ENCODE data around the gene ORM2.

DNA sequence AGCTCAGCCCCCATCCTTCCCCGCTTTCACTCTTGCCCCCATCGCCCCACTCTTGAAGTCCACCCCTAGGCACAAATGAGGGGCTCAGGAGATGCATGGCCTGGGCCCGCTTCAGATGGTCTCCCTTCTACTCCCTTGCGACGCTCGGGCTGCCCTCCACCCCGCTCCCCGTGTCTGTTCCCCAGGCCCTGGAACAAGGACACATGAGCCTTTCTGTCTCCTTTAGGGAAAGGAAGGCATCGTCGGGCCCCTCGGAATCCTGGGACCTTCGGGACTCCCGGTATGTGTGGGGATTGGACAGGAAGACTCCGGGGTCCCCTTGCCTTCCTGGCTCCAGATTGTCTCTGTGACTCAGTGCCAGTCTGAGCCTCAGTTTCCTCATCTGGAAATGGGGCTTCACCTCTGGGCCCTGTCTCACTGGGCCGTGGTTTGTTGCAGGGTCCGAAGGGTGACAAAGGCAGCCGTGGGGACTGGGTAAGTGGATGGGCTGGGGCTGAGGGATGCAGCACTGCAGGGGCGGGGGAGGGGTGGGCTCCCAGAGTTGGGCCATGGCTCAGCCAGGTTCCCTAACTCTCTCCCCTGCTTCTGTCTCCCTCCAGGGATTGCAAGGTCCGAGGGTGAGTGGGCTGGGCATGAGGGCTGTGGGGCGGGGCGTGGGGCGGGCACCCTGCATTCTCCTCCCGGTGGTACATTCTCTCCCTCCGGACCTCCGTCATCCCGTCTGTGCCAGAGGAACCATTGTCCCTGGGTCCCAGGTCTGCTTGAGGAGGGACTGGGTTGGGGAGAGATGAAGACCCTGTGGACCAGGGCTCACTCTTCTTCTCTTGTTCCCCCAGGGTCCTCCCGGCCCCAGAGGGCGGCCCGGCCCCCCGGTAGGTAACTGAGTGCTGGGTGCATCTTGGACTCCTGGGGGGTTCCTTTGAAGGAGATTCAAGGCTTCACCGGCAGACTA is 28.5 kb upstream of the ORM2 start:
- TF ChIP-seq TCF7L2 (IDR thresholded peaks at IDR 0.05; ENCODE audit: borderline replicate concordance, extremely low read depth, insufficient read depth, insufficient read length) (no peak), SIN3A (IDR thresholded peaks at IDR 0.05; ENCODE audit: low read depth) (no peak), RAD21 (IDR thresholded peaks at IDR 0.05; ENCODE audit: low read depth) (no peak), ZFX (IDR thresholded peaks at IDR 0.05) (no peak), EZH2 (IDR thresholded peaks at IDR 0.05) (no peak), POLR2AphosphoS5 (IDR thresholded peaks at IDR 0.05; ENCODE audit: low read depth, low read length) (no peak), CBX3 (IDR thresholded peaks at IDR 0.05; ENCODE audit: low read depth) (no peak), MAX (IDR thresholded peaks at IDR 0.05) (no peak), EZH2phosphoT487 (IDR thresholded peaks at IDR 0.05; ENCODE audit: borderline replicate concordance) (no peak), POLR2A (IDR thresholded peaks at IDR 0.05; ENCODE audit: borderline replicate concordance, extremely low read depth, insufficient read depth, insufficient read length) (no peak), EGR1 (IDR thresholded peaks at IDR 0.05; ENCODE audit: low read depth) (no peak)
- TF ChIP-seq, protein P1, sequence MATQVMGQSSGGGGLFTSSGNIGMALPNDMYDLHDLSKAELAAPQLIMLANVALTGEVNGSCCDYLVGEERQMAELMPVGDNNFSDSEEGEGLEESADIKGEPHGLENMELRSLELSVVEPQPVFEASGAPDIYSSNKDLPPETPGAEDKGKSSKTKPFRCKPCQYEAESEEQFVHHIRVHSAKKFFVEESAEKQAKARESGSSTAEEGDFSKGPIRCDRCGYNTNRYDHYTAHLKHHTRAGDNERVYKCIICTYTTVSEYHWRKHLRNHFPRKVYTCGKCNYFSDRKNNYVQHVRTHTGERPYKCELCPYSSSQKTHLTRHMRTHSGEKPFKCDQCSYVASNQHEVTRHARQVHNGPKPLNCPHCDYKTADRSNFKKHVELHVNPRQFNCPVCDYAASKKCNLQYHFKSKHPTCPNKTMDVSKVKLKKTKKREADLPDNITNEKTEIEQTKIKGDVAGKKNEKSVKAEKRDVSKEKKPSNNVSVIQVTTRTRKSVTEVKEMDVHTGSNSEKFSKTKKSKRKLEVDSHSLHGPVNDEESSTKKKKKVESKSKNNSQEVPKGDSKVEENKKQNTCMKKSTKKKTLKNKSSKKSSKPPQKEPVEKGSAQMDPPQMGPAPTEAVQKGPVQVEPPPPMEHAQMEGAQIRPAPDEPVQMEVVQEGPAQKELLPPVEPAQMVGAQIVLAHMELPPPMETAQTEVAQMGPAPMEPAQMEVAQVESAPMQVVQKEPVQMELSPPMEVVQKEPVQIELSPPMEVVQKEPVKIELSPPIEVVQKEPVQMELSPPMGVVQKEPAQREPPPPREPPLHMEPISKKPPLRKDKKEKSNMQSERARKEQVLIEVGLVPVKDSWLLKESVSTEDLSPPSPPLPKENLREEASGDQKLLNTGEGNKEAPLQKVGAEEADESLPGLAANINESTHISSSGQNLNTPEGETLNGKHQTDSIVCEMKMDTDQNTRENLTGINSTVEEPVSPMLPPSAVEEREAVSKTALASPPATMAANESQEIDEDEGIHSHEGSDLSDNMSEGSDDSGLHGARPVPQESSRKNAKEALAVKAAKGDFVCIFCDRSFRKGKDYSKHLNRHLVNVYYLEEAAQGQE (IDR thresholded peaks at IDR 0.05; ENCODE audit: low read depth) = no peak
- TF ChIP-seq, protein P2, sequence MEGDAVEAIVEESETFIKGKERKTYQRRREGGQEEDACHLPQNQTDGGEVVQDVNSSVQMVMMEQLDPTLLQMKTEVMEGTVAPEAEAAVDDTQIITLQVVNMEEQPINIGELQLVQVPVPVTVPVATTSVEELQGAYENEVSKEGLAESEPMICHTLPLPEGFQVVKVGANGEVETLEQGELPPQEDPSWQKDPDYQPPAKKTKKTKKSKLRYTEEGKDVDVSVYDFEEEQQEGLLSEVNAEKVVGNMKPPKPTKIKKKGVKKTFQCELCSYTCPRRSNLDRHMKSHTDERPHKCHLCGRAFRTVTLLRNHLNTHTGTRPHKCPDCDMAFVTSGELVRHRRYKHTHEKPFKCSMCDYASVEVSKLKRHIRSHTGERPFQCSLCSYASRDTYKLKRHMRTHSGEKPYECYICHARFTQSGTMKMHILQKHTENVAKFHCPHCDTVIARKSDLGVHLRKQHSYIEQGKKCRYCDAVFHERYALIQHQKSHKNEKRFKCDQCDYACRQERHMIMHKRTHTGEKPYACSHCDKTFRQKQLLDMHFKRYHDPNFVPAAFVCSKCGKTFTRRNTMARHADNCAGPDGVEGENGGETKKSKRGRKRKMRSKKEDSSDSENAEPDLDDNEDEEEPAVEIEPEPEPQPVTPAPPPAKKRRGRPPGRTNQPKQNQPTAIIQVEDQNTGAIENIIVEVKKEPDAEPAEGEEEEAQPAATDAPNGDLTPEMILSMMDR (IDR thresholded peaks at IDR 0.05 in 2 of 3, conservative IDR thresholded peaks at IDR 0.05 in 1 of 3; ENCODE audit: borderline replicate concordance in 1 of 3, insufficient read depth in 1 of 3, low read depth in 2 of 3, low read length in 2 of 3) = no peak
- TF ChIP-seq, protein P3, sequence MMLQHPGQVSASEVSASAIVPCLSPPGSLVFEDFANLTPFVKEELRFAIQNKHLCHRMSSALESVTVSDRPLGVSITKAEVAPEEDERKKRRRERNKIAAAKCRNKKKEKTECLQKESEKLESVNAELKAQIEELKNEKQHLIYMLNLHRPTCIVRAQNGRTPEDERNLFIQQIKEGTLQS (IDR thresholded peaks at IDR 0.05) = no peak
